IMR-90 (cell line): ENCODE data around the gene NPRL2. TPM values are rescaled to one million over a fixed set of nuclear protein-coding genes. Genes with fewer than 3 reads are reported as not detected.

Experiments used
- ATAC-seq: fragments of 200-7000 bp; cut with Tn5 transposase; 2 replicates; pipeline ENCODE4 v1.9.1; 2020; ENCODE audit warnings: low read depth, mild to moderate bottlenecking, moderate library complexity
- BruUV-seq: library from RNA; stranded (reverse); fragments of 400-500 nt; replicated peaks from 2 replicates; lab custom pipeline; 2021; lab: Mats Ljungman, UMichigan
- CTCF ChIA-PET: fragments of 300-600 bp; formaldehyde crosslinking; extraction: SDS; loops from one replicate; lab custom pipeline; 2021; ENCODE audit warnings: antibody characterized with exemption; lab: Yijun Ruan, JAX
- POLR2A ChIA-PET: fragments of 300-600 bp; sonication (Branson Sonifier 250); formaldehyde crosslinking; loops from one replicate; lab custom pipeline; 2022; ENCODE audit warnings: antibody characterized with exemption; ENCODE audit not compliant: unreplicated experiment; lab: Charles Lee
- DNase-seq: peaks from one replicate; pipeline ENCODE4 v3.0.0; 2013
- H2AFZ ChIP-seq: replicated peaks from 2 replicates; pipeline ENCODE3; 2013; ENCODE audit warnings: low read length, mild to moderate bottlenecking; ENCODE audit not compliant: poor library complexity
- H2AK5ac ChIP-seq: 2 replicates; pipeline ENCODE4 v1.6.1; 2013; ENCODE audit warnings: low read depth, low read length, inconsistent platforms
- H2AK9ac ChIP-seq: replicated peaks from 2 replicates; pipeline ENCODE3; 2013; ENCODE audit warnings: mild to moderate bottlenecking, low read depth, low read length, moderate library complexity; ENCODE audit not compliant: poor library complexity
- H2BK120ac ChIP-seq: 2 replicates; pipeline ENCODE4 v1.6.1; 2013; ENCODE audit warnings: low read depth, low read length, inconsistent platforms
- H2BK15ac ChIP-seq: 3 replicates; pipeline ENCODE4 v1.6.1; 2013; ENCODE audit warnings: low read depth, low read length, inconsistent platforms
- H2BK20ac ChIP-seq: 2 replicates; pipeline ENCODE4 v1.6.1; 2013; ENCODE audit warnings: low read depth, mild to moderate bottlenecking, inconsistent platforms, low read length, moderate library complexity
- H2BK5ac ChIP-seq: 2 replicates; pipeline ENCODE4 v1.6.1; 2013; ENCODE audit warnings: mild to moderate bottlenecking, low read depth, low read length, inconsistent platforms; ENCODE audit not compliant: poor library complexity, severe bottlenecking
- H3K14ac ChIP-seq: replicated peaks from 2 replicates; pipeline ENCODE4 v1.6.1; 2013; ENCODE audit warnings: low read depth, low read length, inconsistent platforms
- H3K18ac ChIP-seq: 2 replicates; pipeline ENCODE4 v1.6.1; 2013; ENCODE audit warnings: low read depth, low read length, control low read depth
- H3K23ac ChIP-seq: 2 replicates; pipeline ENCODE4 v1.6.1; 2013; ENCODE audit warnings: low read depth, low read length, inconsistent platforms
- H3K27ac ChIP-seq: 2 replicates; pipeline ENCODE4 v1.5.1; 2013; ENCODE audit warnings: mild to moderate bottlenecking, control low read depth, low read length; ENCODE audit not compliant: insufficient read depth
- H3K27me3 ChIP-seq: 2 replicates; pipeline ENCODE4 v1.6.1; 2013; ENCODE audit warnings: low read length; ENCODE audit not compliant: control insufficient read depth, insufficient read depth
- H3K36me3 ChIP-seq: 2 replicates; pipeline ENCODE4 v1.6.1; 2013; ENCODE audit warnings: low read length, mixed read lengths; ENCODE audit not compliant: control insufficient read depth, insufficient read depth
- H3K4ac ChIP-seq: 2 replicates; pipeline ENCODE4 v1.6.1; 2013; ENCODE audit warnings: low read depth, low read length, inconsistent platforms
- H3K4me1 ChIP-seq: 2 replicates; pipeline ENCODE4 v1.6.1; 2013; ENCODE audit warnings: low read length, mixed read lengths; ENCODE audit not compliant: control insufficient read depth, insufficient read depth
- H3K4me2 ChIP-seq: 2 replicates; pipeline ENCODE4 v1.6.1; 2013; ENCODE audit warnings: low read depth, mild to moderate bottlenecking, control low read depth, low read length, moderate library complexity
- H3K4me3 ChIP-seq: 2 replicates; pipeline ENCODE4 v1.5.1; 2013; ENCODE audit warnings: low read depth, mild to moderate bottlenecking, control low read depth, low read length, moderate library complexity; ENCODE audit not compliant: insufficient read depth
- H3K56ac ChIP-seq: 2 replicates; pipeline ENCODE4 v1.6.1; 2013; ENCODE audit warnings: low read length, inconsistent platforms; ENCODE audit not compliant: insufficient read depth; ENCODE audit errors: extremely low read depth
- H3K79me1 ChIP-seq, 2 experiments: 2 replicates each; pipeline ENCODE4 v1.6.1; 2013; ENCODE audit warnings: low read length in 2 of 2, inconsistent platforms in 1 of 2, low read depth in 1 of 2
- H3K9ac ChIP-seq: 2 replicates; pipeline ENCODE4 v1.6.1; 2013; ENCODE audit warnings: low read depth, low read length, control low read depth
- H3K9me1 ChIP-seq: 2 replicates; pipeline ENCODE4 v1.6.1; 2013; ENCODE audit warnings: low read length, inconsistent platforms; ENCODE audit not compliant: insufficient read depth
- H3K9me3 ChIP-seq: 2 replicates; pipeline ENCODE4 v1.6.1; 2013; ENCODE audit warnings: low read length; ENCODE audit not compliant: control insufficient read depth, insufficient read depth
- H4K20me1 ChIP-seq: 2 replicates; pipeline ENCODE4 v1.6.1; 2013; ENCODE audit warnings: low read length, inconsistent platforms; ENCODE audit not compliant: insufficient read depth
- H4K5ac ChIP-seq: 2 replicates; pipeline ENCODE4 v1.6.1; 2013; ENCODE audit warnings: mild to moderate bottlenecking, low read depth, low read length, control low read depth
- H4K8ac ChIP-seq, 2 experiments: 2 replicates each; pipeline ENCODE4 v1.6.1; 2013; ENCODE audit warnings: low read depth in 2 of 2, low read length in 2 of 2, control low read depth in 1 of 2, inconsistent platforms in 1 of 2
- H4K91ac ChIP-seq: 2 replicates; pipeline ENCODE4 v1.6.1; 2013; ENCODE audit warnings: low read depth, low read length, inconsistent platforms; ENCODE audit not compliant: insufficient read depth
- BHLHE40 ChIP-seq: fragments of 150-350 bp; IDR thresholded peaks from 2 replicates; pipeline ENCODE4 v1.6.1; 2016; ENCODE audit warnings: mild to moderate bottlenecking, low read depth, low read length
- CEBPB ChIP-seq: IDR thresholded peaks from 2 replicates; pipeline ENCODE4 v1.6.1; 2012; ENCODE audit warnings: low read depth, low read length, improper control_type of control experiment
- NFE2L2 ChIP-seq: fragments of 150-350 bp; IDR thresholded peaks from 2 replicates; pipeline ENCODE4 v1.6.1; 2016; ENCODE audit warnings: low read depth, mild to moderate bottlenecking, low read length
- POLR2A ChIP-seq: IDR thresholded peaks from 2 replicates; pipeline ENCODE4 v1.6.1; 2012; ENCODE audit warnings: mild to moderate bottlenecking, low read depth, low read length
- RAD21 ChIP-seq: IDR thresholded peaks from 2 replicates; pipeline ENCODE4 v1.6.1; 2012; ENCODE audit warnings: low read length, improper control_type of control experiment
- RFX5 ChIP-seq: IDR thresholded peaks from 2 replicates; pipeline ENCODE4 v1.8.0; 2012; ENCODE audit warnings: low read depth, mild to moderate bottlenecking, low read length, moderate library complexity
- SMC3 ChIP-seq: fragments of 150-350 bp; IDR thresholded peaks from 2 replicates; pipeline ENCODE4 v1.6.1; 2016; ENCODE audit warnings: low read depth, mild to moderate bottlenecking, antibody characterized with exemption, low read length, moderate library complexity
- USF2 ChIP-seq: fragments of 150-350 bp; IDR thresholded peaks from 2 replicates; pipeline ENCODE4 v1.6.1; 2017; ENCODE audit warnings: mild to moderate bottlenecking, antibody characterized with exemption, low read length, low read depth
- WGBS, 2 experiments: methylation state at CpG; one replicate each; pipeline versions ENCODE4 v1.1.5 to v1.1.7; 2013; ENCODE audit warnings: missing lambda C conversion rate in 2 of 2; ENCODE audit not compliant: insufficient read length in 1 of 2; ENCODE audit errors: extremely low coverage in 2 of 2; 5-methylcytosine and 5-hydroxymethylcytosine counted together
- dilution Hi-C: fragments of 300-500 bp; cut with HindIII; formaldehyde crosslinking; loops from one replicate; pipeline ENCODE4 v1.14.3; 2018; ENCODE audit warnings: low sequenced_read_pairs; ENCODE audit not compliant: unreplicated experiment
- in situ Hi-C: fragments of 300-500 bp; cut with MboI; formaldehyde crosslinking; loops from 3 replicates; pipeline ENCODE4 v1.14.3; 2019; ENCODE audit warnings: low sequenced_read_pairs, inconsistent platforms, mixed read lengths
- intact Hi-C: fragments of 100-400 bp; cut with micrococcal nuclease; formaldehyde crosslinking; loops from 2 replicates; pipeline ENCODE4 v1.10.0; 2022
- polyA plus RNA-seq, 3 experiments: library from polyadenylated mRNA; depleted of rRNA; stranded (reverse); fragments of >200 nt; gene quantifications; 2 replicates each; pipeline ENCODE4 v1.2.3, GENCODE V29; 2012; ENCODE audit warnings: low replicate concordance in 1 of 3
- total RNA-seq: library from RNA; depleted of rRNA; stranded (reverse); fragments of >200 nt; gene quantifications from 2 replicates; pipeline ENCODE4 v1.2.3, GENCODE V29; 2012
- TF ChIP-seq, protein P1 (sequence below): fragments of 150-350 bp; IDR thresholded peaks from 2 replicates; pipeline ENCODE4 v1.6.1; 2016; ENCODE audit warnings: low read depth, mild to moderate bottlenecking, low read length, moderate library complexity, borderline replicate concordance

The NPRL2 gene
- total and polyA plus RNA-seq, 2 of the 4 experiments (the other 2 are of a cell fraction), result 38.3 to 38.7 TPM

- Histone ChIP-seq H3K14ac (no peak overlapping the region), H3K9me1 (peaks cover 17% of the 10 kb centered on the region; the same call in 1 of the 2 replicates), H2AK9ac (no peak overlapping the region), H3K27me3 (no peaks in the 10 kb centered on the region), H3K4me3 (no peak overlapping the region), H2AFZ (no peak overlapping the region), H2BK15ac (no peak overlapping the region), H3K9me3 (no peaks in the 10 kb centered on the region), H2BK20ac (no peak overlapping the region), H3K56ac (no peak overlapping the region), H4K5ac (no peak overlapping the region), H3K36me3 (peaks cover 47% of the 10 kb centered on the region), H3K18ac (no peak overlapping the region), H3K9ac (no peak overlapping the region), H3K27ac (no peak overlapping the region), H4K20me1 (peaks cover 48% of the 10 kb centered on the region), H4K8ac (no peak overlapping the region), H3K4me1 (peaks cover 35% of the 10 kb centered on the region), H2BK5ac (no peak overlapping the region), H2BK120ac (no peak overlapping the region), H3K79me1 (peaks cover 23 to 75% of the 10 kb centered on the region in 2 experiments), H3K23ac (no peak overlapping the region), H3K4me2 (no peak overlapping the region), H4K91ac (no peak overlapping the region), H2AK5ac (no peak overlapping the region), H3K4ac (no peak overlapping the region)
- ATAC-seq, result no peak
- intact Hi-C loops (no loop called here), in situ Hi-C loops (no loop called here), dilution Hi-C loops (no loop called here)
- DNase-seq, result no peak
- TF ChIP-seq SMC3 (no peak), BHLHE40 (no peak), RAD21 (no peak), POLR2A (no peak), RFX5 (no peak), USF2 (no peak), CEBPB (no peak), NFE2L2 (no peak)
- TF ChIP-seq, protein P1, sequence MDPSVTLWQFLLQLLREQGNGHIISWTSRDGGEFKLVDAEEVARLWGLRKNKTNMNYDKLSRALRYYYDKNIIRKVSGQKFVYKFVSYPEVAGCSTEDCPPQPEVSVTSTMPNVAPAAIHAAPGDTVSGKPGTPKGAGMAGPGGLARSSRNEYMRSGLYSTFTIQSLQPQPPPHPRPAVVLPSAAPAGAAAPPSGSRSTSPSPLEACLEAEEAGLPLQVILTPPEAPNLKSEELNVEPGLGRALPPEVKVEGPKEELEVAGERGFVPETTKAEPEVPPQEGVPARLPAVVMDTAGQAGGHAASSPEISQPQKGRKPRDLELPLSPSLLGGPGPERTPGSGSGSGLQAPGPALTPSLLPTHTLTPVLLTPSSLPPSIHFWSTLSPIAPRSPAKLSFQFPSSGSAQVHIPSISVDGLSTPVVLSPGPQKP, result no peak
- WGBS, 2 experiments, result 92% methylated on average over 11 of the region's 12 CpGs; no CpG with 5 or more reads in 1 of the 2 experiments
- ChIA-PET POLR2A (interaction anchor here (1.0 kb wide), 1 partner anchor 16 kb away, joined by 3 read pairs; no protein-coding TSS in a partner anchor), CTCF (interaction anchor here (0.8 kb wide), 1 partner anchor 8 kb away, joined by 3 read pairs; no protein-coding TSS in a partner anchor)
- BruUV-seq, result no TSS peak
Measured at GRCh38 chr3:50353245-50354004, 2.9 kb upstream of the NPRL2 start.
